Heart left ventricle (tissue), 16 donors: ENCODE measurements around the gene PEAR1. TPM values are rescaled to one million over a fixed set of nuclear protein-coding genes. Genes with fewer than 3 reads are reported as not detected.

Experiments
- ATAC-seq, 4 donors: fragments of 200-7000 bp; cut with Tn5 transposase; one replicate each; pipeline ENCODE4 v1.9.1; 2020 to 2022; ENCODE audit warnings: moderate library complexity in 4 of 4, mild to moderate bottlenecking in 3 of 4, moderate number of reproducible peaks in 1 of 4
- DNase-seq, 5 donors: peaks; one replicate each; pipeline ENCODE4 v3.0.0-alpha.2; 2020
- H3K27ac ChIP-seq, 12 donors: fragments of 200-600 bp; sonication (generic) in 4 of 12; one replicate each; pipeline versions ENCODE4 v1.5.0 to v1.8.0; 2016 to 2022; ENCODE audit warnings: mild to moderate bottlenecking in 2 of 12
- H3K27me3 ChIP-seq, 9 donors: fragments of 200-600 bp; sonication (generic) in 2 of 9; one replicate each; pipeline versions ENCODE4 v1.5.1 to v1.8.0; 2016 to 2022; ENCODE audit warnings: mild to moderate bottlenecking in 3 of 9
- H3K36me3 ChIP-seq, 9 donors: fragments of 200-600 bp; sonication (generic) in 2 of 9; one replicate each; pipeline versions ENCODE4 v1.5.0 to v1.8.0; 2018 to 2022; ENCODE audit warnings: mild to moderate bottlenecking in 2 of 9
- H3K4me1 ChIP-seq, 12 donors: fragments of 200-600 bp; sonication (generic) in 4 of 12; one replicate each; pipeline versions ENCODE4 v1.5.0 to v1.8.0; 2016 to 2022; ENCODE audit warnings: mild to moderate bottlenecking in 3 of 12
- H3K4me3 ChIP-seq, 12 donors: fragments of 200-600 bp; sonication (generic) in 4 of 12; one replicate each; pipeline versions ENCODE4 v1.5.0 to v1.8.0; 2017 to 2022; ENCODE audit warnings: mild to moderate bottlenecking in 9 of 12, moderate library complexity in 4 of 12
- H3K9me3 ChIP-seq, 12 donors: fragments of 200-600 bp; sonication (generic) in 4 of 12; one replicate each; pipeline versions ENCODE4 v1.5.0 to v1.8.0; 2016 to 2022; ENCODE audit warnings: mild to moderate bottlenecking in 1 of 12
- CTCF ChIP-seq, 12 donors: fragments of 200-600 bp; sonication (generic) in 4 of 12; IDR thresholded peaks; one replicate each; pipeline versions ENCODE4 v1.5.0 to v1.8.0; 2018 to 2022; ENCODE audit warnings: antibody characterized with exemption in 12 of 12, mild to moderate bottlenecking in 5 of 12
- POLR2A ChIP-seq, 2 donors: fragments of 450-650 bp; IDR thresholded peaks; one replicate each; pipeline ENCODE4 v1.6.1; 2017; ENCODE audit warnings: antibody characterized with exemption in 2 of 2, mild to moderate bottlenecking in 2 of 2, moderate library complexity in 2 of 2
- WGBS, 4 donors: extraction: QIAGEN DNeasy Blood & Tissue Kit in 2 of 4; methylation state at CpG; one replicate each; pipeline versions ENCODE4 v1.1.5 to v1.1.7; 2013 to 2018; 5-methylcytosine and 5-hydroxymethylcytosine counted together
- intact Hi-C, 10 donors: fragments of 100-400 bp; cut with DNase I; formaldehyde crosslinking; loops; one replicate each; pipeline versions ENCODE4 v1.11.1 to v1.14.2; 2022
- polyA plus RNA-seq, 2 donors: library from polyadenylated mRNA; stranded (reverse); fragments of 200-250 nt; gene quantifications; one replicate each; pipeline ENCODE4 v1.2.3, GENCODE V29; 2013
- total RNA-seq, 9 donors: library from RNA; depleted of rRNA in 2 of 9; stranded (reverse); fragments of >200 nt in 2 of 9; fragmentation: NEBNext Ultra II Directional in 3 of 9; extraction: Animal tissue kit (Norgen Biotek cat#: 25700) in 3 of 9; gene quantifications; one replicate each; pipeline versions ENCODE4 v1.1.0 to v1.2.4, GENCODE V29; 2016 to 2023
- donor health status: ischemic (EF 13 %, LVEDD 7.1; RV severe dilation, severe dysfunction).
- donor health status: healthy with polysubstance abuse.
- donor health status: DM: no; HTN: yes; CAD: no.
- donor health status: DM: no; HTN: no; CAD: no.
- donor health status: ischemic (EF 25% LVEDD 6.9; RV normal size, moderate dysfunction).
- donor health status: ischemic (EF 25% LVEDD 5.7; RV mildly dilated, moderate dysfunction).
- donor health status: healthy.
- donor health status: DM: yes; HTN: yes; CAD: no.
- donor health status: ischemic (EF 35%, LVEDD 5.7; RV mildly dilated, moderate dysfunction).
- donor health status: nonischemic (EF 11% LVEDD 7.7; RV severe dilation, severe dysfunction).
- donor health status: DM: yes; HTN: yes; CAD: no.
- donor health status: PGD.
- donor health status: ischemic (EF 29% LVEDD 5.4; RV normal size, mild dysfunction).
- donor health status: nonischemic (EF 23%, LVEDD 6.1; RV moderate dilation, normal function).

The PEAR1 gene
- total and polyA plus RNA-seq, 11 donors: 4.1 to 14.7 (median 7.1) TPM

- H3K4me3 ChIP-seq: no peak overlapping the region
- H3K27ac ChIP-seq: no peak overlapping the region
- no peak for ATAC-seq
- H3K4me1 ChIP-seq: peaks cover 0 to 24% (median 8%) of the 10 kb centered on the region in 12 donors
- no peaks in the 10 kb centered on the region for H3K36me3 ChIP-seq
- intact Hi-C loops: no loop called here
- H3K27me3 ChIP-seq: peaks cover 6 to 65% (median 33%) of the 10 kb centered on the region in 9 donors
- 68 to 82% (median 73%) methylated on average over 6 to 7 of the region's 7 CpGs for WGBS, 4 donors
- no peak for TF ChIP-seq CTCF (IDR thresholded peaks at IDR 0.05)
- TF ChIP-seq POLR2A (IDR thresholded peaks at IDR 0.05): no peak
- H3K9me3 ChIP-seq: no peaks in the 10 kb centered on the region
- no peak for DNase-seq
Observed at GRCh38 chr1:156847591-156848460, 45.7 kb upstream of the PEAR1 start.

GRCh38 chr1:156848461-156849150 lies 44.9 kb upstream of the PEAR1 start:
- TF ChIP-seq CTCF (IDR thresholded peaks at IDR 0.05) (no peak), POLR2A (IDR thresholded peaks at IDR 0.05) (no peak)
- Histone ChIP-seq H3K4me1 (peaks cover 0 to 24% (median 8%) of the 10 kb centered on the region in 12 donors), H3K27ac (no peak overlapping the region), H3K9me3 (no peaks in the 10 kb centered on the region), H3K27me3 (peaks cover 6 to 59% (median 31%) of the 10 kb centered on the region in 9 donors), H3K36me3 (no peaks in the 10 kb centered on the region), H3K4me3 (no peak overlapping the region)
- intact Hi-C loops: no loop called here
- DNase-seq (no peak), ATAC-seq (no peak)
- 17 to 60% (median 30%) methylated on average over 6 to 36 of the region's 36 CpGs for WGBS, 4 donors

- DNase-seq: no peak
- H3K9me3 ChIP-seq: no peaks in the 10 kb centered on the region
- peaks cover 6 to 54% (median 25%) of the 10 kb centered on the region in 9 donors for H3K27me3 ChIP-seq
- peaks cover 0 to 24% (median 8%) of the 10 kb centered on the region in 12 donors for H3K4me1 ChIP-seq
- WGBS, 4 donors: 30 to 55% (median 32%) methylated on average over 10 to 23 of the region's 23 CpGs
- intact Hi-C loops: no loop called here
- no peaks in the 10 kb centered on the region for H3K36me3 ChIP-seq
- H3K4me3 ChIP-seq: no peak overlapping the region
- ATAC-seq: no peak
- no peak overlapping the region for H3K27ac ChIP-seq
- TF ChIP-seq POLR2A (IDR thresholded peaks at IDR 0.05) (no peak), CTCF (IDR thresholded peaks at IDR 0.05) (no peak)
Observed at GRCh38 chr1:156849151-156849496, 44.4 kb upstream of the PEAR1 start.
